ENCODE measurements around the gene TBC1D5. TPM values are rescaled to one million over a fixed set of nuclear protein-coding genes. Genes with fewer than 3 reads are reported as not detected.

Gene TBC1D5
- total RNA-seq, 1 experiment from 2014 or later: 33.9 TPM

GRCh38 chr3:17761563-17761962 lies 19.1 kb upstream of the TBC1D5 start:
- ChIA-PET POLR2A (no interaction called here), RAD21 (ENCODE audit: low non-redundant PET in 1 of 2, low total read pairs in 2 of 2, uncharacterized antibody in 2 of 2, unreplicated experiment in 2 of 2) (no interaction called here), CTCF (no interaction called here)
- Histone ChIP-seq H3K9me2 (ENCODE audit: insufficient read depth) (no peaks in the 10 kb centered on the region), H3K9ac (ENCODE audit: low read length) (no peak overlapping the region), H4K20me1 (ENCODE audit: insufficient read depth) (no peaks in the 10 kb centered on the region), H3K4me2 (ENCODE audit: low read length) (no peak overlapping the region), H3K27me3 (ENCODE audit: insufficient read depth, low read length) (no peaks in the 10 kb centered on the region), H3K27ac (ENCODE audit: low read depth, low read length) (no peak overlapping the region), H3K4me1 (ENCODE audit: control insufficient read depth in 1 of 2, insufficient read depth in 2 of 2, low read length in 2 of 2) (no peaks in the 10 kb centered on the region), H3K4me3 (replicated peaks in 1 of 2; ENCODE audit: low read depth in 1 of 2, low read length in 2 of 2) (no peak overlapping the region), H2AFZ (ENCODE audit: low read depth, low read length, poor library complexity, severe bottlenecking) (no peak overlapping the region), H3K9me3 (ENCODE audit: control insufficient read depth in 1 of 2, insufficient read depth in 1 of 2, low read depth in 1 of 2, low read length in 2 of 2) (no peaks in the 10 kb centered on the region), H3K79me2 (ENCODE audit: insufficient read depth, low read length) (no peaks in the 10 kb centered on the region), H3K36me3 (ENCODE audit: control insufficient read depth in 1 of 2, insufficient read depth in 2 of 2, low read length in 2 of 2) (no peaks in the 10 kb centered on the region)
- TF ChIP-seq FOSL1 (IDR thresholded peaks at IDR 0.05; ENCODE audit: low read depth) (no peak), CEBPB (IDR thresholded peaks at IDR 0.05; ENCODE audit: low read depth) (no peak), ZBTB33 (IDR thresholded peaks at IDR 0.05; ENCODE audit: extremely low read depth, insufficient replicate concordance, low read length) (no peak), EZH2 (IDR thresholded peaks at IDR 0.05) (no peak), POLR2AphosphoS5 (IDR thresholded peaks at IDR 0.05; ENCODE audit: low read depth, low read length) (no peak)
- no peak for DNase-seq (ENCODE audit: low read depth, low spot score)
- no TSS peak for BruUV-seq (replicated peaks)
- no peak for ATAC-seq
- intact Hi-C loops (cut with micrococcal nuclease): no loop called here

GRCh38 chr3:17759901-17760300 lies 17.5 kb upstream of the TBC1D5 start:
- H3K9me2 ChIP-seq (ENCODE audit: insufficient read depth): no peaks in the 10 kb centered on the region
- DNase-seq (ENCODE audit: low read depth, low spot score) (no peak), ATAC-seq (no peak)
- H3K9ac ChIP-seq (ENCODE audit: low read length): no peak overlapping the region
- no peaks in the 10 kb centered on the region for H3K36me3 ChIP-seq (ENCODE audit: control insufficient read depth in 1 of 2, insufficient read depth in 2 of 2, low read length in 2 of 2)
- H3K79me2 ChIP-seq (ENCODE audit: insufficient read depth, low read length): no peaks in the 10 kb centered on the region
- POLR2A ChIA-PET: interaction anchor here (0.6 kb wide), 1 partner anchor 58 kb away, joined by 3 read pairs; no protein-coding TSS in a partner anchor
- H2AFZ ChIP-seq (ENCODE audit: low read depth, low read length, poor library complexity, severe bottlenecking): no peak overlapping the region
- no peaks in the 10 kb centered on the region for H3K27me3 ChIP-seq (ENCODE audit: insufficient read depth, low read length)
- no peaks in the 10 kb centered on the region for H3K9me3 ChIP-seq (ENCODE audit: control insufficient read depth in 1 of 2, insufficient read depth in 1 of 2, low read depth in 1 of 2, low read length in 2 of 2)
- RAD21 ChIA-PET (ENCODE audit: low non-redundant PET in 1 of 2, low total read pairs in 2 of 2, uncharacterized antibody in 2 of 2, unreplicated experiment in 2 of 2): no interaction called here
- no TSS peak for BruUV-seq (replicated peaks)
- H3K27ac ChIP-seq (ENCODE audit: low read depth, low read length): no peak overlapping the region
- intact Hi-C loops (cut with micrococcal nuclease): no loop called here
- H4K20me1 ChIP-seq (ENCODE audit: insufficient read depth): no peaks in the 10 kb centered on the region
- CTCF ChIA-PET: no interaction called here
- no peak overlapping the region for H3K4me2 ChIP-seq (ENCODE audit: low read length)
- no peaks in the 10 kb centered on the region for H3K4me1 ChIP-seq (ENCODE audit: control insufficient read depth in 1 of 2, insufficient read depth in 2 of 2, low read length in 2 of 2)
- no peak overlapping the region for H3K4me3 ChIP-seq (replicated peaks in 1 of 2; ENCODE audit: low read depth in 1 of 2, low read length in 2 of 2)
- no peak for TF ChIP-seq EZH2phosphoT487 (IDR thresholded peaks at IDR 0.05; ENCODE audit: borderline replicate concordance)
- TF ChIP-seq POLR2A (IDR thresholded peaks at IDR 0.05; ENCODE audit: borderline replicate concordance, extremely low read depth, insufficient read depth, insufficient read length): no peak
- TF ChIP-seq SRF (IDR thresholded peaks at IDR 0.05; ENCODE audit: low read depth): no peak
- no peak for TF ChIP-seq CEBPB (IDR thresholded peaks at IDR 0.05; ENCODE audit: low read depth)
- no peak for TF ChIP-seq POLR2AphosphoS5 (IDR thresholded peaks at IDR 0.05; ENCODE audit: low read depth, low read length)
- no peak for TF ChIP-seq ATF3 (IDR thresholded peaks at IDR 0.05)
- TF ChIP-seq ZBTB33 (IDR thresholded peaks at IDR 0.05; ENCODE audit: extremely low read depth, insufficient replicate concordance, low read length): no peak
- no peak for TF ChIP-seq EGR1 (IDR thresholded peaks at IDR 0.05; ENCODE audit: low read depth)
- TF ChIP-seq ZFX (IDR thresholded peaks at IDR 0.05): no peak
- no peak for TF ChIP-seq FOSL1 (IDR thresholded peaks at IDR 0.05; ENCODE audit: low read depth)
- TF ChIP-seq JUND (IDR thresholded peaks at IDR 0.05): no peak
- no peak for TF ChIP-seq SIN3A (IDR thresholded peaks at IDR 0.05; ENCODE audit: low read depth)
- no peak for TF ChIP-seq REST (IDR thresholded peaks at IDR 0.05; ENCODE audit: low read depth)

All from HCT116 (cell line).